PC-3 (cell line): ENCODE data around the gene PRPF40B. TPM values are rescaled to one million over a fixed set of nuclear protein-coding genes. Genes with fewer than 3 reads are reported as not detected.
"Not testable (repeated sequence)": the region's sequence is repeated elsewhere in the genome, so short reads cannot be mapped to it uniquely, and the experiment has no call there.

ENCODE experiments used
- ATAC-seq: fragments of 200-7000 bp; cut with Tn5 transposase; 2 replicates; pipeline ENCODE4 v1.9.1; 2020; ENCODE audit warnings: mild to moderate bottlenecking, moderate library complexity
- BruUV-seq: library from RNA; stranded (reverse); fragments of 400-500 nt; replicated peaks from 2 replicates; lab custom pipeline; 2021; lab: Mats Ljungman, UMichigan
- CTCF ChIA-PET: fragments of 300-600 bp; sonication (Branson Sonifier 250); formaldehyde crosslinking; loops from one replicate; lab custom pipeline; 2022; ENCODE audit warnings: antibody characterized with exemption; lab: Charles Lee
- POLR2A ChIA-PET: fragments of 300-600 bp; sonication (Branson Sonifier 250); formaldehyde crosslinking; loops from one replicate; lab custom pipeline; 2022; ENCODE audit warnings: antibody characterized with exemption; ENCODE audit not compliant: unreplicated experiment; lab: Charles Lee
- DNase-seq: peaks from one replicate; pipeline ENCODE4 v3.0.0-alpha.2; 2015
- H2AFZ ChIP-seq: fragments of 300-600 bp; sonication (generic); 2 replicates; pipeline ENCODE4 v1.6.0; 2016; ENCODE audit warnings: antibody characterized with exemption, low read length
- H3F3A ChIP-seq: fragments of 300-600 bp; sonication (generic); one replicate; pipeline ENCODE4 v1.6.0; 2017; ENCODE audit warnings: antibody characterized with exemption, low read length, control low read depth, mild to moderate bottlenecking; ENCODE audit not compliant: unreplicated experiment
- H3K27ac ChIP-seq: fragments of 300-600 bp; sonication (generic); 2 replicates; pipeline ENCODE4 v1.5.1; 2016; ENCODE audit warnings: mild to moderate bottlenecking, low read length
- H3K27me3 ChIP-seq: fragments of 300-600 bp; sonication (generic); 2 replicates; pipeline ENCODE4 v1.6.1; 2016; ENCODE audit warnings: low read length, mixed read lengths
- H3K36me3 ChIP-seq: fragments of 300-600 bp; sonication (generic); 2 replicates; pipeline ENCODE4 v1.6.1; 2016; ENCODE audit warnings: low read depth, mixed run types, low read length, mixed read lengths
- H3K4me1 ChIP-seq: fragments of 300-600 bp; sonication (generic); 2 replicates; pipeline ENCODE4 v1.5.1; 2016; ENCODE audit warnings: low read length; ENCODE audit not compliant: insufficient read depth
- H3K4me2 ChIP-seq: fragments of 300-600 bp; sonication (generic); 2 replicates; pipeline ENCODE4 v1.6.0; 2016; ENCODE audit warnings: low read length
- H3K4me3 ChIP-seq: fragments of 300-600 bp; sonication (generic); 2 replicates; pipeline ENCODE4 v1.5.1; 2016; ENCODE audit warnings: mild to moderate bottlenecking, low read length, mixed read lengths
- H3K79me2 ChIP-seq: fragments of 300-600 bp; sonication (generic); 2 replicates; pipeline ENCODE4 v1.6.1; 2017; ENCODE audit warnings: low read length, mixed read lengths
- H3K9ac ChIP-seq: fragments of 300-600 bp; sonication (generic); 2 replicates; pipeline ENCODE4 v1.6.0; 2016; ENCODE audit warnings: mild to moderate bottlenecking, low read length
- H3K9me2 ChIP-seq: fragments of 300-600 bp; sonication (generic); replicated peaks from 2 replicates; pipeline ENCODE4 v1.6.1; 2016; ENCODE audit warnings: mixed run types, low read length, mixed read lengths
- H3K9me3 ChIP-seq: fragments of 300-600 bp; sonication (generic); 2 replicates; pipeline ENCODE4 v1.6.1; 2016; ENCODE audit warnings: low read length, mixed read lengths
- H4K20me1 ChIP-seq: fragments of 300-600 bp; sonication (generic); 2 replicates; pipeline ENCODE4 v1.6.1; 2016; ENCODE audit warnings: low read length, mixed read lengths
- CTCF ChIP-seq: fragments of 300-600 bp; sonication (generic); conservative IDR thresholded peaks from 2 replicates; pipeline ENCODE4 v1.5.1; 2017; ENCODE audit warnings: antibody characterized with exemption, low read depth, mild to moderate bottlenecking, low read length
- EZH2 ChIP-seq: fragments of 300-600 bp; sonication (generic); IDR thresholded peaks from one replicate; pipeline ENCODE4 v1.6.1; 2017; ENCODE audit warnings: antibody characterized with exemption, mild to moderate bottlenecking, low read length; ENCODE audit not compliant: unreplicated experiment
- EZH2phosphoT487 ChIP-seq: fragments of 300-600 bp; sonication (generic); IDR thresholded peaks from 2 replicates; pipeline ENCODE4 v1.6.1; 2018; ENCODE audit warnings: mild to moderate bottlenecking, antibody characterized with exemption, low read length, borderline replicate concordance
- intact Hi-C: fragments of 100-400 bp; cut with micrococcal nuclease; formaldehyde crosslinking; loops from 2 replicates; pipeline ENCODE4 v1.9.0; 2023
- total RNA-seq: library from RNA; depleted of rRNA; stranded (reverse); fragments of >200 nt; gene quantifications from 2 replicates; pipeline ENCODE4 v1.2.3, GENCODE V29; 2014

PRPF40B gene
- total RNA-seq, 1 experiment from 2014 or later = 17.7 TPM

GRCh38 chr12:49603721-49604120 is 19.6 kb upstream of the PRPF40B start:
- no peak overlapping the region for H3K4me3 ChIP-seq
- H3K9me3 ChIP-seq = no peaks in the 10 kb centered on the region
- no peaks in the 10 kb centered on the region for H3K27me3 ChIP-seq
- ChIA-PET POLR2A (no interaction called here), CTCF (no interaction called here)
- no peaks in the 10 kb centered on the region for H3K79me2 ChIP-seq
- H3K4me2 ChIP-seq = no peak overlapping the region
- no peak for TF ChIP-seq EZH2
- TF ChIP-seq CTCF = no peak
- TF ChIP-seq EZH2phosphoT487 = no peak
- DNase-seq = no peak
- H3K9me2 ChIP-seq = no peaks in the 10 kb centered on the region
- H3F3A ChIP-seq = no peaks in the 10 kb centered on the region
- no TSS peak for BruUV-seq
- intact Hi-C loops = no loop called here
- no peak for ATAC-seq
- no peak overlapping the region for H3K9ac ChIP-seq
- H3K27ac ChIP-seq = no peak overlapping the region
- H4K20me1 ChIP-seq = no peaks in the 10 kb centered on the region; the same call in 1 of the 2 replicates
- no peak overlapping the region for H2AFZ ChIP-seq
- no peaks in the 10 kb centered on the region for H3K4me1 ChIP-seq
- H3K36me3 ChIP-seq = no peaks in the 10 kb centered on the region

- H3K9ac ChIP-seq = no peak overlapping the region
Measured at GRCh38 chr12:49604856-49605255, 18.5 kb upstream of the PRPF40B start.

GRCh38 chr12:49605539-49605938 is 17.8 kb upstream of the PRPF40B start, which contains the start of gene FAM186B:
TSS of gene FAM186B (minus strand) at chr12:49605639. CDS start at chr12:49605477, 162 bp downstream.
- H3K4me1 ChIP-seq, H3F3A ChIP-seq, ATAC-seq, H2AFZ ChIP-seq, intact Hi-C loops, H3K9me2 ChIP-seq, H4K20me1 ChIP-seq, H3K27me3 ChIP-seq, H3K36me3 ChIP-seq, DNase-seq, H3K79me2 ChIP-seq, H3K4me3 ChIP-seq, CTCF ChIA-PET, H3K9ac ChIP-seq, H3K4me2 ChIP-seq, BruUV-seq, POLR2A ChIA-PET, H3K9me3 ChIP-seq, H3K27ac ChIP-seq: not testable (repeated sequence)

More at GRCh38 chr12:49604856-49605255, 18.5 kb upstream of the PRPF40B start:
- Histone ChIP-seq H2AFZ (no peak overlapping the region), H3K9me3 (no peaks in the 10 kb centered on the region), H3K27ac (no peak overlapping the region), H3K9me2 (no peaks in the 10 kb centered on the region), H3K36me3 (no peaks in the 10 kb centered on the region), H4K20me1 (no peaks in the 10 kb centered on the region; the same call in 1 of the 2 replicates), H3K27me3 (no peaks in the 10 kb centered on the region), H3K4me1 (no peaks in the 10 kb centered on the region), H3K4me2 (no peak overlapping the region), H3K4me3 (no peak overlapping the region), H3K79me2 (no peaks in the 10 kb centered on the region), H3F3A (no peaks in the 10 kb centered on the region)
- intact Hi-C loops = no loop called here
- DNase-seq (no peak), ATAC-seq (no peak)
- no peak for TF ChIP-seq EZH2phosphoT487
- no peak for TF ChIP-seq EZH2
- TF ChIP-seq CTCF = no peak
- BruUV-seq = no TSS peak
- ChIA-PET POLR2A (no interaction called here), CTCF (no interaction called here)
